HCT116 (cell line): ENCODE data around the gene ARHGAP18. TPM values are rescaled to one million over a fixed set of nuclear protein-coding genes. Genes with fewer than 3 reads are reported as not detected.

Experiments used
- ATAC-seq: fragments of 200-7000 bp; cut with Tn5 transposase; 2 replicates; pipeline ENCODE4 v1.9.1; 2020; ENCODE audit warnings: mild to moderate bottlenecking, moderate library complexity
- BruUV-seq: library from RNA; stranded (reverse); fragments of 400-500 nt; replicated peaks from 2 replicates; lab custom pipeline; 2021; lab: Mats Ljungman, UMichigan
- CTCF ChIA-PET: fragments of 300-600 bp; sonication (Branson Sonifier 250); formaldehyde crosslinking; loops from one replicate; lab custom pipeline; 2021; ENCODE audit warnings: antibody characterized with exemption; lab: Charles Lee
- POLR2A ChIA-PET: fragments of 300-600, 350-600 bp; sonication (Branson Sonifier 250); formaldehyde crosslinking; loops from one replicate; lab custom pipeline; 2021; ENCODE audit warnings: antibody characterized with exemption; lab: Charles Lee
- RAD21 ChIA-PET, 2 experiments: fragments of 300-600 bp; sonication (Branson Sonifier 250); formaldehyde crosslinking; loops; one replicate each; lab custom pipeline; 2023; ENCODE audit warnings: low total read pairs in 2 of 2; ENCODE audit not compliant: uncharacterized antibody in 2 of 2, unreplicated experiment in 2 of 2, low non-redundant PET in 1 of 2; lab: Charles Lee
- DNase-seq: peaks from one replicate; pipeline ENCODE4 v3.0.0-alpha.2; 2010; ENCODE audit warnings: low read depth, low spot score
- H2AFZ ChIP-seq: fragments of 200-600 bp; shearing (Covaris generic), sonication (generic); 2 replicates; pipeline ENCODE4 v1.6.1; 2017; ENCODE audit warnings: low read depth, mixed run types, mixed read lengths, antibody characterized with exemption, low read length; ENCODE audit not compliant: poor library complexity, severe bottlenecking
- H3K27ac ChIP-seq: 2 replicates; pipeline ENCODE4 v1.5.1; 2012; ENCODE audit warnings: low read depth, low read length
- H3K27me3 ChIP-seq: fragments of 200-600 bp; sonication (generic); 2 replicates; pipeline ENCODE4 v1.6.1; 2016; ENCODE audit warnings: mixed run types, low read length, mixed read lengths; ENCODE audit not compliant: insufficient read depth
- H3K36me3 ChIP-seq, 2 experiments: fragments of 200-500 bp in 1 of 2; fragments of 200-600 bp in 1 of 2; sonication (Bioruptor generic) in 1 of 2; sonication (generic) in 1 of 2; 2 replicates each; pipeline versions ENCODE4 v1.5.1 to v1.6.1; 2014 to 2016; ENCODE audit warnings: low read length in 2 of 2, inconsistent platforms in 1 of 2, mixed read lengths in 1 of 2, mixed run types in 1 of 2; ENCODE audit not compliant: insufficient read depth in 2 of 2, control insufficient read depth in 1 of 2
- H3K4me1 ChIP-seq, 2 experiments: fragments of 200-600 bp in 1 of 2; sonication (generic) in 1 of 2; 2 replicates each; pipeline versions ENCODE4 v1.5.1 to v1.6.1; 2012 to 2017; ENCODE audit warnings: low read length in 2 of 2, inconsistent platforms in 1 of 2, mild to moderate bottlenecking in 1 of 2, mixed read lengths in 1 of 2, mixed run types in 1 of 2, moderate library complexity in 1 of 2; ENCODE audit not compliant: insufficient read depth in 2 of 2, control insufficient read depth in 1 of 2
- H3K4me2 ChIP-seq: fragments of 200-600 bp; sonication (generic); 2 replicates; pipeline ENCODE4 v1.6.1; 2017; ENCODE audit warnings: mixed run types, low read length, mixed read lengths
- H3K4me3 ChIP-seq, 2 experiments: fragments of 200-600 bp in 1 of 2; sonication (generic) in 1 of 2; replicated peaks in 1 of 2; 2 replicates each; pipeline ENCODE4 v1.5.1; 2011 to 2016; ENCODE audit warnings: low read length in 2 of 2, control low read depth in 1 of 2, low read depth in 1 of 2, mild to moderate bottlenecking in 1 of 2, mixed read lengths in 1 of 2, mixed run types in 1 of 2
- H3K79me2 ChIP-seq: fragments of 200-600 bp; sonication (generic); 2 replicates; pipeline ENCODE4 v1.6.1; 2017; ENCODE audit warnings: mild to moderate bottlenecking, mixed run types, low read length, moderate library complexity, mixed read lengths; ENCODE audit not compliant: insufficient read depth
- H3K9ac ChIP-seq: fragments of 200-600 bp; sonication (generic); 2 replicates; pipeline ENCODE4 v1.6.1; 2016; ENCODE audit warnings: low read length, mixed read lengths
- H3K9me2 ChIP-seq: fragments of 200-600 bp; sonication (generic), shearing (Covaris generic); 2 replicates; pipeline ENCODE4 v1.6.1; 2017; ENCODE audit warnings: mixed run types, mild to moderate bottlenecking, moderate library complexity; ENCODE audit not compliant: insufficient read depth
- H3K9me3 ChIP-seq, 2 experiments: fragments of 200-500 bp in 1 of 2; fragments of 200-600 bp in 1 of 2; sonication (Bioruptor generic) in 1 of 2; sonication (generic) in 1 of 2; 2 replicates each; pipeline ENCODE4 v1.6.1; 2014 to 2017; ENCODE audit warnings: low read length in 2 of 2, mixed read lengths in 2 of 2, inconsistent platforms in 1 of 2, low read depth in 1 of 2, mild to moderate bottlenecking in 1 of 2, mixed run types in 1 of 2, moderate library complexity in 1 of 2; ENCODE audit not compliant: control insufficient read depth in 1 of 2, insufficient read depth in 1 of 2
- H4K20me1 ChIP-seq: fragments of 200-600 bp; sonication (generic), shearing (Covaris generic); 2 replicates; pipeline ENCODE4 v1.6.1; 2017; ENCODE audit warnings: mixed run types, mild to moderate bottlenecking, moderate library complexity; ENCODE audit not compliant: insufficient read depth
- CEBPB ChIP-seq: IDR thresholded peaks from 2 replicates; pipeline ENCODE4 v1.6.1; 2012; ENCODE audit warnings: low read depth
- EGR1 ChIP-seq: IDR thresholded peaks from 2 replicates; pipeline ENCODE4 v1.6.1; 2012; ENCODE audit warnings: low read depth
- ELF1 ChIP-seq: IDR thresholded peaks from 2 replicates; pipeline ENCODE4 v1.6.1; 2012; ENCODE audit warnings: low read depth, borderline replicate concordance
- EZH2phosphoT487 ChIP-seq: fragments of 200-600 bp; IDR thresholded peaks from 2 replicates; pipeline ENCODE4 v1.6.1; 2018; ENCODE audit warnings: antibody characterized with exemption, borderline replicate concordance
- FOSL1 ChIP-seq: IDR thresholded peaks from 2 replicates; pipeline ENCODE4 v1.6.1; 2012; ENCODE audit warnings: low read depth
- RAD21 ChIP-seq: IDR thresholded peaks from 2 replicates; pipeline ENCODE4 v1.6.1; 2012; ENCODE audit warnings: low read depth, mild to moderate bottlenecking
- SIN3A ChIP-seq: IDR thresholded peaks from 2 replicates; pipeline ENCODE4 v1.6.1; 2012; ENCODE audit warnings: low read depth
- SRF ChIP-seq: IDR thresholded peaks from 2 replicates; pipeline ENCODE4 v1.6.1; 2012; ENCODE audit warnings: low read depth
- TCF7L2 ChIP-seq: IDR thresholded peaks from 2 replicates; pipeline ENCODE4 v1.7.0; 2011; ENCODE audit warnings: borderline replicate concordance, inconsistent platforms; ENCODE audit not compliant: insufficient read depth, insufficient read length; ENCODE audit errors: extremely low read depth
- ZNF274 ChIP-seq: fragments of 200-500 bp; sonication (Bioruptor generic); IDR thresholded peaks from 2 replicates; pipeline ENCODE4 v1.6.1; 2014; ENCODE audit warnings: mild to moderate bottlenecking, low read depth, low read length, inconsistent platforms
- intact Hi-C: fragments of 100-400 bp; cut with micrococcal nuclease; formaldehyde crosslinking; loops from 2 replicates; pipeline ENCODE4 v1.10.0; 2022
- total RNA-seq: library from RNA; stranded (reverse); gene quantifications from one replicate; pipeline ENCODE4 v1.2.1, GENCODE V29; 2021; ENCODE audit not compliant: unreplicated experiment

The ARHGAP18 gene
- total RNA-seq, 1 experiment from 2014 or later = 70.3 TPM

GRCh38 chr6:129653746-129654145 is 56.2 kb downstream of the ARHGAP18 start:
- no peaks in the 10 kb centered on the region for H3K9me3 ChIP-seq
- RAD21 ChIA-PET = no interaction called here
- H3K79me2 ChIP-seq = peaks cover 83% of the 10 kb centered on the region

DNA sequence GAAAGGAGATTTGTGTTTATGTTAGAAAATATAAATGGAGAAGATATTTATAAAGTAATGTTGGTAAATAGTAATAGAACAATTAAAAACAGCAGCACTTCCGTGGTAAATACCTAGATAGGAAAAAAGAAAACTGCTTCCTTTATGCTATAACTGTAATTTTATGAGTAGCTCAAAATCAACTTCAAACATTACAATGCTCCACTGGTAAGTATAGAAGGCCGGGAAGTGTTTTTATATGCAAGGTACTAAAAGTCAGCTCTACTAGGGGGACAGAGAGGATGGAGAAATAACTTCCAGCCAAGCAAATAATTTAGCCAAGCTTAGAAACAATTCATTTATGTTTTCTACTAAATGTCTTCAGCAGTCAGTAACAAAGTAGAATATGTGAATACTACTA is 56.7 kb downstream of the ARHGAP18 start:
- intact Hi-C loops = no loop called here
- TF ChIP-seq SIN3A (no peak), EZH2phosphoT487 (no peak)
- Histone ChIP-seq H3K27ac (peak overlapping the region; percentile 99), H3K79me2 (peaks cover 83% of the 10 kb centered on the region), H4K20me1 (no peaks in the 10 kb centered on the region), H3K27me3 (no peaks in the 10 kb centered on the region), H3K9ac (0 out of 2 replicates have a peak overlapping the region, but pooled peaks have one; percentile 30), H2AFZ (no peak overlapping the region), H3K9me2 (no peaks in the 10 kb centered on the region), H3K4me1 (peaks cover 92 to 94% of the 10 kb centered on the region in 2 experiments), H3K4me2 (peak overlapping the region; percentile 15; the same call in 1 of the 2 replicates), H3K4me3 (no peak overlapping the region), H3K36me3 (no peaks in the 10 kb centered on the region), H3K9me3 (no peaks in the 10 kb centered on the region)
- DNase-seq (no peak), ATAC-seq (no peak)
- POLR2A ChIA-PET = interaction anchor here (1.3 kb wide), 1 partner anchor 13 kb away, joined by 4 read pairs; no protein-coding TSS in a partner anchor
- CTCF ChIA-PET = interaction anchor here (1.0 kb wide), 1 partner anchor 122 kb away, joined by 3 read pairs; no protein-coding TSS in a partner anchor
- RAD21 ChIA-PET = no interaction called here
- BruUV-seq = no TSS peak

More at GRCh38 chr6:129653746-129654145, 56.2 kb downstream of the ARHGAP18 start:
- no peak for TF ChIP-seq SRF
- TF ChIP-seq ELF1 = no peak
- TF ChIP-seq RAD21 = no peak
- TF ChIP-seq TCF7L2 = no peak
- no peak for TF ChIP-seq CEBPB
- no peak for TF ChIP-seq EGR1
- no peak for TF ChIP-seq FOSL1
- TF ChIP-seq ZNF274 = no peak
- TF ChIP-seq, all 23 proteins: peak for 0
- no TSS peak for BruUV-seq
- Histone ChIP-seq H3K27me3 (no peaks in the 10 kb centered on the region), H3K9me2 (no peaks in the 10 kb centered on the region), H3K36me3 (no peaks in the 10 kb centered on the region), H3K4me1 (peaks cover 87 to 93% of the 10 kb centered on the region in 2 experiments), H3K9ac (peak overlapping the region; percentile 30; the same call in 1 of the 2 replicates), H3K4me2 (peak overlapping the region; percentile 15; the same call in 1 of the 2 replicates), H3K4me3 (no peak overlapping the region), H3K27ac (peak overlapping the region; percentile 99), H2AFZ (no peak overlapping the region), H4K20me1 (no peaks in the 10 kb centered on the region)
- intact Hi-C loops = no loop called here
- DNase-seq (no peak), ATAC-seq (no peak)
- ChIA-PET POLR2A (interaction anchor here (1.3 to 1.6 kb wide), 3 partner anchors 12 to 24 kb away, joined by 3 to 4 read pairs (median 3); no protein-coding TSS in a partner anchor), CTCF (interaction anchor here (0.7 to 1.0 kb wide), 3 partner anchors 10 to 152 kb away, joined by 3 read pairs; no protein-coding TSS in a partner anchor)
